Activated CD4-positive, alpha-beta T cell treated with anti-CD3 and anti-CD28 coated beads, Interleukin-2, amount 50 U/mL, for 16 hours (primary cell): Measurements from ENCODE around the gene ERC2.

ENCODE experiments used
- DNase-seq: peaks from one replicate; pipeline ENCODE4 v3.0.0-alpha.2; 2020

The ERC2 gene

DNA sequence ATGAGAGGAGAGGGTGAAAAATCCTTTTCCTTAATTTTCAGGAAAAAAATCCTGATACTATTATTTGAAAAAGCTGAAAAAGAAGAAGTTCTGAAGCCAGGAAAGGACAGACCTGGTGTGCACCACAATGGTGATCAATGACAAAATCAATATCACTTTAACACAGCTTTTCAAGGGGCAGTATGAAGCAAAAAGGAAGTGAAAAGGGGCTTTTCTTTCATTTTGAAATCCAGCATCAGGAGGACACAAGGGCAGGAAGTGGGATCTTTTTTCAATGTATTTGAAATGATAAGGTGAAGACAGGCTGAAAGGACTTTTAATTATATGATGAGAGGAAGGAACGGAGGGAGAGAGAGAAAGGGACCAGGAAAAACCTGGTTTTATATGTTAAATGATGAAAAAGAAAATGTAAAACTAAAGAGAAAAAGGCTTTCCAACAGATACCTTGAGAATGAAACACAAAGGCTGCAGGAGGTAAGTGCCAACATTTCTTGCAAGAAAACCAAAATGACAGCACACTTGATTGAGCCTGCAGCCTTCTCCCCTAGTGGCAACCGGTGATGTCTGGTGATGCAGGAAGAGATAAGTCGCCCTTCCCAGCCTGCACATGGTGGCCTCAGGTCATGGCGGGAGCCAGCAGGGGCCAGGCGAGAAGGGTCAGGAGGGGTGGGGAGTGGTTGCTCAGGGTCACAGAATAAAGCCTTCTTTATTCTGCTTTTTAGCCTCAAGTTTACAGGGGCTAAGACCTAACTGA, 744.4 kb downstream of the ERC2 start:
- no peak for DNase-seq

DNA sequence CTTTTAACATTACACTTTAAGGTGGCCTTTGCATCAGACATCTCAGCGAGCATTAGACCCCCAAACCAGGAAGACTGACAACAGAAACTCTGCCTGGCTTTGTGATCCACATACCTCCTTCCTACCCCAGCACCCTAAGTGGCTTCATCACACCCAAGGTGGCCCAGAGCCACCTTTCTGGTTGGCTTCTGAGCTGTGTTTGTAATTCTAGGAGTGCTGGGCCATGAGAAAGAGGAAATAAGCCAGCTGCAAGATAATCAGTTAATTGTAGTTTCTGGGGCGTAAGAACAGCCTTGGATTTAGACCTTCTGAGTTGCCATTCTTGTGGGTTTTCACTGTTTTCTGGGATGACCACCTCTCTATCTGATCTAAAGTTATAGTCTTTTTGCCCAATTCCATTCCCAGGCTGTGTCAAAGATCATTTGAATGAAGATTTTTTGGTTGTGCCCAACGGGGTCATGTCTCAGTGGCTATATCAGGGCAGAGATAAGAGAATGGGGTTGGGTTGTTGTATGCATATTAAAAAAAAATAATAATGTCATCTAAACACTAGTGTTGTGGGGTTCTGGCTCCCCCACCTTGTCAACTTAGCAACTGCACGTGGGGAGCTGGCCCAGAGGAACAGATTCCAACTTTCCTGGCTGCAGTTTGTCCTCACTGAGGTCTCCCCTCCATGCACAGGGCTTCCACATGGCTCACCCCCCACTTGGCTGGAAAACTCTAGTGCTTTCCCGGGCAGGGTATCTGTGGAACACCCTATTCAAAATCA, 746.4 kb downstream of the ERC2 start:
- no peak for DNase-seq

DNA sequence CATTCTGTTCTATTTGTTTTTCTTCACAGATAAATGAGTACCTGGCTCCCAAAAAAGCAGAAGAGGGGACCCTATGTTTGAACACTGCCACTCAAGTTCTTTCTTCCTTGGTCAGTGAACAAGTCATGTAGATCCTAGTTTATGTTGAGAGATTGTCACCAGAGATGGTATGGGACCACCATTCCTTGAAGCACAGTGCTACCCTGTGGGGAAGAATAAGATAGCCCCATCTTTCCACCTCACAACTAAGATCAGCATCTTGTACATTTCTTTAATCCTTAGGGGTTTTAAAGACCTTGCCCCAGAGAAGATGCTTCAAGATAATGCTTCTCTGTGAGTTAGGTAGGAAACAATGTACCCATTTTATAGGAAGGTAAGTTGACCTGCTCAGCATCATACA, 747.7 kb downstream of the ERC2 start:
- no peak for DNase-seq

DNA sequence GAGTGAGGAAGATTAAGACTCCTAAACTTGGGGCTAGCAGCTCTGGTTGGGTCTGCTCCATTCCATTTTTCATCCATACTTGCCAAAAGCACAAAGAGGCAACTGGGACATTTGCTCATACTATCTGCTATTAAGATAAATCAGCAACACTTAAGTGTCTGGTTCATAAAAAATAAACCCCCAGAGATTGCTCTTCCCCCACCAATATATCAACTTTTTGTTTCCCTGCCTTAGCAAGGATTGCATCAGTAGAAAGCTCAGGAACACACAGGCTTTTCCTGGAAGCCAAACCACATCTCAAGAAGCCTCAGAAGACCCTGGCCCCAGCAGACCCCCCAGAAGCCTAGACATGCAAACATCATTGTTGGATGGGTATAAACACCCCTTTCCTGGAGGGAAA, 748.8 kb downstream of the ERC2 start:
- DNase-seq, result no peak

DNA sequence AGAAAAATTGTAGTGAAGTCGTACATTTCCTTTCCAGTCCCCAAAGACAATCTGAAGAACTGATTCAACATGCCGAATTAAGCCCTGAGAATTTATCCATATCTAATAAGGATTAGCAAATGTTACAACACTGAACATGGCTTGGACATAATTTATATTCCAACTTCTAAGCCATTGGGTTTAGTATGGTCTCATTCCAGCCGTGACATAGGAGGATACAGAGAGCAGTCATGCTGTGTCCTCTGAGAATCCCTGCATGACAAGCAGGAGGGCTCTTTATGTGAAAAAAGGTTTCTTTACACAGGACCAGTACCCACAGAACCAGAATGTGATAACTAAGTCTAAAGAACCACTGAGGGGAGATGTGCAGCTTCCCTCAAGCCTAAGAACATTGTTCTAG, 749.3 kb downstream of the ERC2 start:
- no peak for DNase-seq

DNA sequence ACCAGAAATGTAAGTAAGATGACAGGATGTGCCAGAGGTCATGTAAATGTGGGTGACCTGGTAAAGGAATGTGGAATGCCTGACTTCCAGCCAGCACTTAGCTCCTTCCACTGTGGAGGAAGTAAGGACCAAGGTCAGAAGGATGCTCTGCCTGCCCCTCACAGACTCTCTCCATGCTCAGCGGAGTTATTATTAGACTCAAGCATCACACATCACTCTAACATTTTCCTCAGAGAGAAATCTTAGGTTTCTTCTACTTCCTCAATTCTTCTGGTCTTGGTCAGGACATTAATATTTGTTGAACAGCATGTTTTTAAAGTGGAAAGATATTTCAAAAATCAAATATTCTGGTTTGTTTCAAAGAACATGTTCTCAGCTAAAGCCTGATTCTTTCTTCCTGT, 749.7 kb downstream of the ERC2 start:
- no peak for DNase-seq

DNA sequence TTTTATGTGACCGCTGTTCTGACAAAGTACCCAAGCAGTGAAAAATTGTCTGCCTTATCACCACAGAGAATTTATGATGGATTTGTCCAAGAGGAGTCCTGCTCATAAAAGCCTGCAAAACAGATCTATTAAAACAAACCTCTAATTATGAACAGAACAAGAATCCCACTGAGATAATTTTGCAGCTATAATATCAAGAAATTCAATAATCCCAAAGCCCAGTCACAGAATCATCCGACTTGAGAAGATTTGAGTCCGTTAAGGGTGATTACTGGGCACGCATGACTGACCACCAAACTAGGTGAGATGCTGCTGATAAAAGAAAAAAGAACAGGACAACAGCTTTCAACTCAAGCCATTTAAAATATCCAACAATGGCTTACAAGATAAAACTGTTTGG, 750.2 kb downstream of the ERC2 start:
- no peak for DNase-seq

DNA sequence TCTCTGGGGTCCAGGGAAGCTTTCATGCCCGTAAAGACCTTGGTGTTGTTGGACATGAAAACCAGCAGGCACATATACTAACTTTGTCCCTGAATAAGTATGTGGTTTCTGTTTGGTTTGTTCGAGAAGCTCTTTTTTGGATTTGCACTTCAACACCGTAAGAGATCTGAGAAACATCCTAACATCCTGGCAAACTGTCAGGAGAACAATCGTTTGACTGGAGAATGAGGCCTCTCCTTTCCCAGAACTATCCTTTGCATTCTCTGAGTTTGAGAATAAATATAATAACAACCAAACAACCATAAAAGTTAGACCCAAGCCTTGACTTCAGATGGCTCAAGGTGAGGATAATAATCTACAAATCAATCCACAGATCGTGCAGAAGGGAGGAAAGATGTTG, 750.8 kb downstream of the ERC2 start:
- DNase-seq, result no peak

DNA sequence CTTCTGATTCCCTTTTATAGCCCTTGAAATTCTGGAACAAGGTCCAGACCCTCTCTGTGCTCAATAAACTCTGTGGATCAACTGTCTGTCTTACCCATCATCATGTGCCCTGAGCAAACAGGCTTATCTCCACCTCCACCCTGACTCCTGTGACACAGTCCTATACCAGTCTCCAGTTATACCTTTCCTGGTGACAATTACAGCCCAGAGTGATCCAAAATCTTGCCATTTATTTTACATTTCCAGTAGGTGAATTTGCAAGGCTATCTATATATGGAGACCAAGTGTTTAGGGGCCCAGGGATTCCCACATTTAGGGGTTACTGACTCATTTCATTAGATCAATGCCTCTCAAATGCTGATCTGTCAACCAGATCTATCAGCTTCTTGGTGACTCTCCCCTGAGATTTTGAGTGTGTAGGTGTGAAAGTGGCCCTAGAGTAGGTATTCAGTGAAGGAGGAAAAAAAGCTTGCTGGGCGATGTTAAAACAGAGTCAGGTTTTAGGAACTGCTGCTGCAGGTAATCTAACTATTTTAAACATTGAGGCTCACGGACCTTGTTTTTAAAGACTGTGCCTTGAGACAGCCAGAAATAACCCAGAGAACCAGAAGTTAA, 751.5 kb downstream of the ERC2 start:
- no peak for DNase-seq

DNA sequence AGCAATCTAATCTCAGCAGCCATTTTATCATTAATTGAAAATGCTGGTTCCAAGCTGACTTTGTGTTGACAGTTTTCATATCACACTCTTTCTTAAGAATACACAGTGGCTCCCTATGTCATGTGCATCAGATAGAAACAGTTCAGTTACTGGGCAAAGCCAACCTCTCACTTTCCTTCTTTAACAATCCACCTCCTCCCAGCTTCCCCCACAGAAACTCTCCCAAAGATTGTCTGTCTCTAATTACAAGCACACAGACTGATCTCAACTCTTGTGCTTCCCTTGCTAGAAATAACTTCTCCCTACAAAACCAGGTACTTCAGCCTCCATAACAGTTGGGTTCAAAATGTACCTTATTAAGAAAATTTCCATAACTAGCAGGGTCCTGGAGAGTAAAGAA, 752.2 kb downstream of the ERC2 start:
- DNase-seq, result no peak

DNA sequence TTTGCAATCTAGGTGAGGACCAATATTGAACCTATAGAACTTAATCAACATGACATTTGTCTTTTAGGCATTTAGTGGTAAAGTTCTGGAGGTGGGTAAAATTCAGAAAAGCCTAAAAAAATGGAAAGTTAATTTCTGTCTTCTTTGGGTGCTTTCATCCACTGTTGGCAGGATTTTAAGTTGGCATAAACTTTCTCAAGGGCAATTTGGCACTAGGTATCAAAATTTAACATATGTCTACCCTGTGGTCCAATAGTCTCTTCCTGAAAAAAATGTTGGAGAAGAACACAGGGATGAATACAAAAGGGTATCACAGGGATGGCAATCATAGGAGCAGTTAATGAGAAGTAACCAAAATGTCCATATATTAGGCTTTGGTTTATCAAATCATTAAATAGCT, 754.2 kb downstream of the ERC2 start:
- DNase-seq, result no peak

DNA sequence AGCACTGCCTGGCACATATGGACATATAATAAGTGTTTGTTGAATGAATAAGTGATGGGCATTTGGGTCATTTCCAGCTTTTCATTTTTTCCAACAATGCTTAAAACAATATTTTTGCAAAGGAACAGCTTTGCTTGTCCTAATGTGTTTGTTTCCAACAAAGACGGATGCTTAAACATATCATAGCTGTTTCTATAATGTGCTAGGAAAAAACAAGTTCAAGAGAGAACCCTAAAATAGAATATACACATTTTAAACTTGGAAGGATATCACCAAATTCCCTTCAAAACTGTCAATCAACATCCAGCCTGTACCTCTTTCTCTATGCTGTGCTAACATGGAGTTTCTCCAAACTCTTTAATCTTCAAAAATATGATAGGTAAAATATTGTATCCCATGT, 756.6 kb downstream of the ERC2 start:
- no peak for DNase-seq

DNA sequence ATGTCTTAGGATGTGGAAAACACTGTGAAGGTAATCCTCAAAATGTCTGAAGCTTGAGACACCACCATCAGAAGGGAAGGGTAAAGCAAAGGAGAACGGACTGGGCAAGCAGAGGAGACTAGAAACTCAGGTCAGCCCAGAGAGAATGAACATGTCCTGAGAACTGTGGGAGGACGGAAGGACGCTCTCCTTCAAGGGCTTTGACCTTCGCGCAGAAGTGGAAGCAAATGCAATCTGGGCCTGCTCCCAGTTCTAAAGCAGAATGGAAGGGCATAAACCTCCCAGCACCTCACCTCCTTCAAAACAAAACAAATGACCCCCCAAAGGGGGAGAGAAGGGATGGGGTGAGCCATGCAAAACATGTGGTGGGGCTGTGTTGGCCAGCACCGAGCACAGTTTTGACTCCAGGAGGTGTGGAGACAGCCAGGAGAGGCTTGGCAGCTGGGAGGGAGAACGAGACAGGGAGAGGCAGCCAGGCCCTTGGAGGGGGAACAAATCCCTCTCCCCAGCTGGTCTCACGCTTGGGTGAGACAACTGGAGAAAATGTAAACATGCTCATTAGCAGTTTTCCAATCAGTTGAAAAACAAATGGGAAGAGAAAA, 758.8 kb downstream of the ERC2 start:
- no peak for DNase-seq

DNA sequence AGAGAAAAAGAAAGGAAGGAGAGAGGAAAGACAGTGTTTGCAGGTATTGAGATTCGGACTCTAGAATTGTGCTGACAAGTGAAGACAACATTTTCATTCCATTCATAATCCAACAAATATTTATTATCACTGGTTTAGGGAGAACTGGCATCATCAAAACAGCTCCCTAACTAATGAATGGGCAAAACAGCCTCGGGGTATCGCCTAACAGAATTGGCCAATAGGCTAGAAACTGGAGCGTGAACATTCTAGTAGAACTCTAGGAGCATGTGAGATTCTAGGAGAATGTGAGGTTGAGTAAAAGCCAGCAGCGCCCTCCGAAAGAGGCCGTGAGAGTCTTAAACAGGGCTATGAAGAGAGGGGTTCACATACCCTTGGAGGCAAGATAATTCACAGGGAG, 759.3 kb downstream of the ERC2 start:
- DNase-seq, result no peak

DNA sequence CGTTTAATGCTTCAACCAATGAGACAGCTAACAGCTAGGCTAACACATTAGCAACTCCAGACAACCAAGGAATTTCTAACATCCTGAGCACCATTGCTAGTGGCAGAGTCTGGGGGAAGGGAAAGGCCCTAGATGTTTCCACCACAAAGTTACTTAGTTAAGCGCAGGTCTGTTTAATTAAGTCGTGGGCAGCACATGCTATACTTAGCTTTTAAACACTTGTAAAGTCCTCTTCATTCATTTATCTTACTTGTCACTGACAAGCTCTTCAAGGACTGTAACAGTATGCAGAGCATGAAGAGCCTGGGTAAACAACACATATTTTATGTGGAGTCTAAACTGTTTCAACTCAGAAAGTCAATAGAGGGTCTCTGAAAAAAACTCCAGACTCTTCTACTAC, 760.0 kb downstream of the ERC2 start:
- DNase-seq, result no peak

DNA sequence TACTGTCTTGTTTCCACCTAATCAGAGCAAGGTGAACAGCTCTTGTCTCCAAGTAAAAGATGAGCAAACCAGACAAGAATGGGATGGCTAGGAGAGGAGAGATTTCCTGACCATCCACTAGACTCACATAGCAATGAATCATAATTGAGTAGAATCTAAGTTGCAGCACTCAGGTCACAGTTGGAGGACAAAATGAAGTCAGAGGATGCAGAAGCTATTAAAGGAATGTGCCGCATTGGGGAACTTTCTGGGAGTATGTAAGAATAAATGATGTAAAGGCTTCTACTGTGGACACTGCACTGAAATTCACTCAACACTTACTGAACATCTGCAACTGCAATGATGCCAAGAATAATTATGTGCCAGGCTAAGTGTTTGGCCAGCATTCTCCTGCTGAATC, 763.7 kb downstream of the ERC2 start:
- no peak for DNase-seq

DNA sequence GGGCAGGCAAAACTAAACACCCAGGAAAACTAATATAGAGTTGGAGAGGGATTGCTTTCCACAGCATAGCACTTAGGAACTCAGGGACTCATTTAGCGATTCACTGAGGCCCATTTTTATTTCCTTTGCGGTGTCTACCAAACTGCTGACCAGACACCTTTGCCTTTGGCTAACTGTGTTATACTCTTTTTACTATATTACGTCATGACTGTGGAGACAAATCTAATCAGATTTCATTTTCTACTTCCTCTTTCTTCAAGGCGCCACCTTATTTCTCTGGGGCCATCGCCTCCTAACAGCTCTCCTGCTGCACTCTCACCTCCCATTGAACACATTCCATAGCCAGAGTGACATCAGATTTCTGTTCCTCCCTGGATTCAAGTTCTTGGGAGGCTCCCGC, 765.4 kb downstream of the ERC2 start:
- no peak for DNase-seq

DNA sequence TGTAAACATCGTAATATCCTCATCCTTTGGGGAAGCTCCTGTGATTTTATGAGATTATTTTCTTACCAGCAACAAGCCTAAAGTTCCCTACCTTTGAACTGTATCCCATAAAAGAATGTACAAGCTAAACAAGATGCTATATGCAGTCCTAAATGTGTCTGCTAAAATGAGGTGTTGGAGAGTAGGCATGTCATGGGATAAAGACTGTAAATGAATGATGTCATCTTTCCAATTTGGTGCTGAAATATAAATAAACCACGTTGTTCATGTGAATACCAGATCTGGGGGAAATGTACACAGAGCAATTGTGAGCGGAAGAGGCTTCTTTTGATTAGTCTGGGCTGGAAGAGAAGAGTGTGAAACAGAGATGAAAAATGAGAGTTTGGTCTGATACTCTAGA, 766.3 kb downstream of the ERC2 start:
- DNase-seq, result no peak

DNA sequence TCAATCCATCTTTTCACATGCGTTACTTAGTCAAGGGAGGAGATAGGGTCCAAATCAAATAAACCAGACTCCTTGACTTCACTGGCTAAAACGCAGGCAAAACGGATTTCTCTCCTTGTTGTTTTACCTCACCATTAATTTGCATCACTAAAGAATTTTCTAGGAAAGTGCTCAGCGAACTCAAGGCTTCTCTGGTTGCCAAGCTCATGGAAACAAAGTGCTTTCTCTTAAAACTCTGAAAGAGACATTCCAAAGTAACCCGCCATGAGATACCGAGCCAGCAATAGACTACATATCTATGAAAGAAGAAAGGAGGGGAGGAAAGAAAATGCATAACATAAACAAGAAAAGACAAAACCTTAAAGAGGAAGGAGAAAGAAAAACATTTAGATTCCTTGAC, 769.4 kb downstream of the ERC2 start:
- DNase-seq, result no peak

DNA sequence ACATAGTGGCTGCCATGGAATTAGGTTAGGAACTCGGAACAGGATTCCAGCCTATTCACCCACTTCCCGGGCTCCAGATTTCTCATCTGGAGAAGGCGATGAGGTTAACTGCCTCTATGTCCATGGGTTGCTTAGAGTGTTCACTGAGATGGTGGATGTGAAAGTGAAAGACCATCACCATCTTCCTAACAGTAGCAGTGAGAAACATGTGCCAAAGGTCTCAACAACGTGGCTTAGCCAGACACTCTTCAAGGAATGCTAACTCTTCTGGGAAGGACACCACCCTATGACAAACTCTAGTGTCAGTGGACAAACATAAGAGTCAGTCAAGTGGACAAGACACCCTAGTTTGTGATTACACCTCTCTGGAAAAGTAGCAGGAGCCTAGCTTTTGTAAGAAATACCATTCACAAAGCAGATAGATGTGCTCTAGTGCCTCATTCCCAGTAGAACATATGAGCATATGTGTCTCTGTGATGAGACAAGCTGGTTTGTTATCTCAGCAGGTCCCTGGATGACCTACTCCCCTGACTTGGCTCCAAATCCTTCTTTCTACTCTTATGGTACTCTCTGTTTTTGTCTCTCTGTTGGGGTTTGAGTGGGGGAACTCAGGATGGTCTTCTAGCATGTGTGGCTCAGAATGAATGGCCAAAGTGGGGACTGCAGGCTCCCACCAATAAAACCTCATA, 770.9 kb downstream of the ERC2 start:
- DNase-seq, result no peak

DNA sequence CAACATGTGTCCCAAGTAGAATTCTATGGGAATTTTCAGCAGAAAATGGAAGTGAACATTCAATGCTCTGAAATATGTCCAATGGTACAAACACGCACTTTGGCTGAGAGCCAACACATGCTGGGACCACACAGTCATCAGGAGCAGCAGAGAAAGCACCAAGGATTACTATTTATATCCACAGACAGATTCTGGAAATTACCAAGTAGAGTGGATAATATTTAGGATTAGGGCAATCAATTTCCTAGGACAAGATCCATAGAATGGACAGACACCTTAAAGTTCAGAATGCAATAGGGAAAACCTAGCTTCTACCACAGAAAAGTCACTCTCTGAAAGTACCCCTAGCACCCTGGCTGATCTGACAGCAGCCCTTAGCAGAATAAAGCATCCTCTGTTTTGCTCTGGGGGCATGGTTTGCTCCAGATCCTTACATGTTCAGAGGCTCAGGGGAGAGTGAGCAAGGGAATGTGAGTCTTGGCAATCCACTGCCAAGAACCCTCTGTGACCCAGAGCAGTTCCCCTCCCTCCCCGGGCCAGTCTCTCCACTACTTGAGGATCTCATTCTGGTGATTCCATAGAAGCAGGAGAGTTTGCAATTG, 775.2 kb downstream of the ERC2 start:
- DNase-seq, result no peak

DNA sequence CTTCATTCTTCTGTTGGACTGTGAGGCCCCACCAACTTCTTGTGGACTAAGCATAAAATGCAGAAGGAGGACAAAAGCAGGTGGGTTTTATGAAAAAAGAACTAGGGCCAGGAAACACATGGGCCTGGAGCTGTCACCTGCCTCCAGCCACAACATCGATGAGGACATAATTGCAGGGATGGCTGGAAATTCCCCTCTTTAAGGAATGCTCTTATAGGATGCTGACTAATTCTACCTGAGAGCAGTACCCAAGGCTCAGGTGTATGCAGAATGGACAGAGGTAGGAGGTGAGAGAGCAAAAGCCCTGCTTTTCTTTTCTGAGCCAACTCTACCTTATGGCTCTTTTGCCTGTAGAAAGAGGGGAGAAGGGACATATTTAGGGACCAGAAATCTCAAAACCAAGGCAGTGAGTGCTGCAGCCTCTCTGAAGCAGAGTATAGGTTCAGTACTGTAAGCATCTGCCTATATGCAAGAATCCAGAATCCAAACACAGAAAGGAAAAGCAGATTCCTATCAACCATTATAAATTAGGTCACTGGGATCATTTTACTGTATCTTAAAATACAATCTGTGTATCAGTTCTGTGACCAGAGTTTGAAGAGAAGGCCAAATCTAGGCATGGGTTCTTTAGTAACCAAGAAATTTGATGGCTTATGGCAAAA, 775.8 kb downstream of the ERC2 start:
- DNase-seq, result no peak
